MM.1S (cell line): ENCODE results near the gene CHN2.

Experiments
- DNase-seq: peaks from one replicate; pipeline ENCODE4 v3.0.0-alpha.2; 2015
- H2AFZ ChIP-seq: fragments of 300-600 bp; sonication (generic); 2 replicates; pipeline ENCODE4 v1.6.0; 2016; ENCODE audit warnings: antibody characterized with exemption, low read length
- H3F3A ChIP-seq: fragments of 300-600 bp; sonication (generic); 2 replicates; pipeline ENCODE4 v1.6.1; 2016; ENCODE audit warnings: mild to moderate bottlenecking, antibody characterized with exemption, low read length, moderate library complexity, mixed read lengths; ENCODE audit not compliant: insufficient read depth
- H3K27ac ChIP-seq: fragments of 300-600 bp; sonication (generic); 2 replicates; pipeline ENCODE4 v1.5.1; 2016; ENCODE audit warnings: mild to moderate bottlenecking, low read length
- H3K27me3 ChIP-seq: fragments of 300-600 bp; sonication (generic); replicated peaks from 2 replicates; pipeline ENCODE4 v1.6.0; 2016; ENCODE audit warnings: low read length; ENCODE audit not compliant: insufficient read depth
- H3K36me3 ChIP-seq: fragments of 300-600 bp; sonication (generic); replicated peaks from 2 replicates; pipeline ENCODE4 v1.6.1; 2016; ENCODE audit warnings: mild to moderate bottlenecking, low read length, mixed read lengths; ENCODE audit not compliant: insufficient read depth
- H3K4me1 ChIP-seq: fragments of 300-600 bp; sonication (generic); 2 replicates; pipeline ENCODE4 v1.6.1; 2016; ENCODE audit warnings: low read length, mixed read lengths
- H3K4me2 ChIP-seq: fragments of 300-600 bp; sonication (generic); 2 replicates; pipeline ENCODE4 v1.6.0; 2016; ENCODE audit warnings: low read depth, low read length
- H3K4me3 ChIP-seq: fragments of 300-600 bp; sonication (generic); 2 replicates; pipeline ENCODE4 v1.5.1; 2016; ENCODE audit warnings: low read length, mixed read lengths
- H3K79me2 ChIP-seq: fragments of 300-600 bp; sonication (generic); 2 replicates; pipeline ENCODE4 v1.6.1; 2016; ENCODE audit warnings: mixed run types, low read length, mixed read lengths
- H3K9ac ChIP-seq: fragments of 300-600 bp; sonication (generic); 2 replicates; pipeline ENCODE4 v1.6.1; 2016; ENCODE audit warnings: low read length, mixed read lengths
- H3K9me2 ChIP-seq: fragments of 300-600 bp; sonication (generic); replicated peaks from 2 replicates; pipeline ENCODE4 v1.6.1; 2016; ENCODE audit warnings: mild to moderate bottlenecking, low read length, mixed read lengths; ENCODE audit not compliant: insufficient read depth
- H3K9me3 ChIP-seq: fragments of 300-600 bp; sonication (generic); replicated peaks from 2 replicates; pipeline ENCODE4 v1.6.1; 2016; ENCODE audit warnings: mild to moderate bottlenecking, low read length, mixed read lengths; ENCODE audit not compliant: insufficient read depth
- H4K20me1 ChIP-seq: fragments of 300-600 bp; sonication (generic); 2 replicates; pipeline ENCODE4 v1.6.1; 2016; ENCODE audit warnings: mild to moderate bottlenecking, low read length, moderate library complexity, mixed read lengths; ENCODE audit not compliant: insufficient read depth
- CTCF ChIP-seq: fragments of 300-600 bp; sonication (generic); IDR thresholded peaks from 2 replicates; pipeline ENCODE4 v1.5.1; 2016; ENCODE audit warnings: antibody characterized with exemption, low read length, mixed read lengths
- EZH2 ChIP-seq: fragments of 300-600 bp; sonication (generic); optimal IDR thresholded peaks from 2 replicates; pipeline ENCODE3; 2017; ENCODE audit warnings: low read depth, mild to moderate bottlenecking, antibody characterized with exemption, low read length, mixed read lengths
- EZH2phosphoT487 ChIP-seq: fragments of 300-600 bp; sonication (generic); IDR thresholded peaks from 2 replicates; pipeline ENCODE4 v1.6.1; 2018; ENCODE audit warnings: antibody characterized with exemption, low read length

The CHN2 gene

GRCh38 chr7:29443552-29443951 lies 249.0 kb downstream of the CHN2 start:
- Histone ChIP-seq H3K27me3 (no peaks in the 10 kb centered on the region), H3K36me3 (no peaks in the 10 kb centered on the region), H3K9ac (no peak overlapping the region), H3K27ac (no peak overlapping the region), H3K9me3 (no peaks in the 10 kb centered on the region), H3K4me2 (no peak overlapping the region), H4K20me1 (no peaks in the 10 kb centered on the region), H3K79me2 (no peaks in the 10 kb centered on the region), H2AFZ (no peak overlapping the region), H3K4me3 (no peak overlapping the region), H3F3A (no peaks in the 10 kb centered on the region), H3K4me1 (no peaks in the 10 kb centered on the region), H3K9me2 (no peaks in the 10 kb centered on the region)
- TF ChIP-seq EZH2phosphoT487 (no peak), CTCF (no peak), EZH2 (no peak)
- DNase-seq, result no peak

GRCh38 chr7:29444267-29444666 lies 249.7 kb downstream of the CHN2 start:
- H3K9me3 ChIP-seq, result no peaks in the 10 kb centered on the region
- no peaks in the 10 kb centered on the region for H3K27me3 ChIP-seq
- H3F3A ChIP-seq, result no peaks in the 10 kb centered on the region
- no peaks in the 10 kb centered on the region for H4K20me1 ChIP-seq
- no peak overlapping the region for H3K4me2 ChIP-seq
- no peak overlapping the region for H3K4me3 ChIP-seq
- TF ChIP-seq EZH2phosphoT487 (no peak), CTCF (no peak), EZH2 (no peak)
- H3K4me1 ChIP-seq, result no peaks in the 10 kb centered on the region
- no peak overlapping the region for H2AFZ ChIP-seq
- no peak for DNase-seq
- H3K27ac ChIP-seq, result no peak overlapping the region
- no peaks in the 10 kb centered on the region for H3K9me2 ChIP-seq
- no peaks in the 10 kb centered on the region for H3K36me3 ChIP-seq
- H3K9ac ChIP-seq, result no peak overlapping the region
- H3K79me2 ChIP-seq, result no peaks in the 10 kb centered on the region

GRCh38 chr7:29445736-29446135 lies 251.2 kb downstream of the CHN2 start:
- TF ChIP-seq EZH2phosphoT487 (no peak), EZH2 (no peak), CTCF (no peak)
- Histone ChIP-seq H3K36me3 (no peaks in the 10 kb centered on the region), H3F3A (no peaks in the 10 kb centered on the region), H3K9me3 (no peaks in the 10 kb centered on the region), H3K79me2 (no peaks in the 10 kb centered on the region), H3K9ac (no peak overlapping the region), H3K4me2 (no peak overlapping the region), H3K27me3 (no peaks in the 10 kb centered on the region), H3K4me3 (no peak overlapping the region), H3K9me2 (no peaks in the 10 kb centered on the region), H4K20me1 (no peaks in the 10 kb centered on the region), H3K4me1 (no peaks in the 10 kb centered on the region), H2AFZ (no peak overlapping the region), H3K27ac (no peak overlapping the region)
- no peak for DNase-seq

- no peak overlapping the region for H3K4me2 ChIP-seq
- no peaks in the 10 kb centered on the region for H3F3A ChIP-seq
- no peak for TF ChIP-seq CTCF
- no peak for TF ChIP-seq EZH2
- no peak for TF ChIP-seq EZH2phosphoT487
- H2AFZ ChIP-seq, result no peak overlapping the region
- H3K27me3 ChIP-seq, result no peaks in the 10 kb centered on the region
- no peaks in the 10 kb centered on the region for H3K9me3 ChIP-seq
- H3K79me2 ChIP-seq, result no peaks in the 10 kb centered on the region
- no peaks in the 10 kb centered on the region for H3K4me1 ChIP-seq
- no peak for DNase-seq
- H3K36me3 ChIP-seq, result no peaks in the 10 kb centered on the region
- H3K9ac ChIP-seq, result no peak overlapping the region
- H4K20me1 ChIP-seq, result no peaks in the 10 kb centered on the region
- H3K9me2 ChIP-seq, result no peaks in the 10 kb centered on the region
- H3K27ac ChIP-seq, result no peak overlapping the region
- H3K4me3 ChIP-seq, result no peak overlapping the region
These were observed 253.3 kb downstream of the CHN2 start for GRCh38 chr7:29447828-29448227.
